OCI-LY3 (cell line): ENCODE results near the gene CARS1.

ENCODE experiments used
- H2AFZ ChIP-seq: fragments of 200-600, 300-600 bp; shearing (Covaris generic); 2 replicates; pipeline ENCODE4 v1.6.0; 2014; ENCODE audit warnings: antibody characterized with exemption, low read depth, low read length
- H3K27ac ChIP-seq: fragments of 200-600, 300-600 bp; sonication (generic); 2 replicates; pipeline ENCODE4 v1.5.1; 2014; ENCODE audit warnings: mild to moderate bottlenecking, low read length, moderate library complexity, mixed read lengths
- H3K27me3 ChIP-seq: fragments of 200-600, 300-600 bp; sonication (generic); 2 replicates; pipeline ENCODE4 v1.6.1; 2014; ENCODE audit warnings: low read depth, low read length, mixed read lengths
- H3K36me3 ChIP-seq: fragments of 200-600, 300-600 bp; sonication (generic); replicated peaks from 2 replicates; pipeline ENCODE3; 2014; ENCODE audit warnings: low read depth, low read length, mixed read lengths
- H3K4me1 ChIP-seq: fragments of 300-600, 200-600 bp; sonication (generic); 2 replicates; pipeline ENCODE4 v1.6.1; 2014; ENCODE audit warnings: low read length, mixed read lengths
- H3K4me2 ChIP-seq: fragments of 200-600, 300-600 bp; sonication (generic); 2 replicates; pipeline ENCODE4 v1.6.1; 2014; ENCODE audit warnings: low read length, mixed read lengths
- H3K4me3 ChIP-seq: fragments of 300-600, 200-600 bp; sonication (generic); 2 replicates; pipeline ENCODE4 v1.5.1; 2014; ENCODE audit warnings: antibody characterized with exemption, mild to moderate bottlenecking, low read length, moderate library complexity
- H3K79me2 ChIP-seq: fragments of 300-600, 200-600 bp; shearing (Covaris generic); 2 replicates; pipeline ENCODE4 v1.6.1; 2014; ENCODE audit warnings: mild to moderate bottlenecking, low read length, mixed read lengths
- H3K9ac ChIP-seq: fragments of 300-600, 200-600 bp; shearing (Covaris generic); 2 replicates; pipeline ENCODE4 v1.6.0; 2014; ENCODE audit warnings: mild to moderate bottlenecking, low read length, moderate library complexity
- H3K9me3 ChIP-seq: fragments of 200-600, 300-600 bp; shearing (Covaris generic); 2 replicates; pipeline ENCODE4 v1.6.1; 2014; ENCODE audit warnings: low read length, mixed read lengths; ENCODE audit not compliant: insufficient read depth
- H4K20me1 ChIP-seq: fragments of 200-600, 300-600 bp; sonication (generic); 2 replicates; pipeline ENCODE4 v1.6.1; 2016; ENCODE audit warnings: low read length, mixed read lengths; ENCODE audit not compliant: insufficient read depth
- CTCF ChIP-seq: fragments of 200-600, 300-600 bp; sonication (generic); IDR thresholded peaks from 2 replicates; pipeline ENCODE4 v1.5.1; 2014; ENCODE audit warnings: antibody characterized with exemption, low read length, low read depth
- EZH2phosphoT487 ChIP-seq: fragments of 200-600 bp; shearing (Covaris generic); IDR thresholded peaks from 2 replicates; pipeline ENCODE4 v1.6.1; 2018; ENCODE audit warnings: antibody characterized with exemption, mixed run types, low read depth

CARS1 gene

GRCh38 chr11:2996976-2997375 lies 60.2 kb downstream of the CARS1 start:
- H3K4me1 ChIP-seq: peaks cover 10% of the 10 kb centered on the region; the same call in 1 of the 2 replicates

GRCh38 chr11:2995893-2996554 lies 61.2 kb downstream of the CARS1 start:
- Histone ChIP-seq H2AFZ (no peak overlapping the region), H3K79me2 (peaks cover 17% of the 10 kb centered on the region), H3K36me3 (peaks cover 9% of the 10 kb centered on the region), H3K4me3 (no peak overlapping the region), H3K9me3 (no peaks in the 10 kb centered on the region), H3K27ac (no peak overlapping the region), H3K27me3 (no peaks in the 10 kb centered on the region), H3K9ac (no peak overlapping the region), H4K20me1 (no peaks in the 10 kb centered on the region), H3K4me2 (no peak overlapping the region), H3K4me1 (peaks cover 10% of the 10 kb centered on the region; the same call in 1 of the 2 replicates)
- TF ChIP-seq CTCF (no peak), EZH2phosphoT487 (no peak)

More at GRCh38 chr11:2996976-2997375, 60.2 kb downstream of the CARS1 start:
- Histone ChIP-seq H3K27ac (no peak overlapping the region), H3K4me2 (no peak overlapping the region), H3K9me3 (no peaks in the 10 kb centered on the region), H4K20me1 (no peaks in the 10 kb centered on the region), H3K36me3 (peaks cover 19% of the 10 kb centered on the region), H3K9ac (no peak overlapping the region), H3K4me3 (no peak overlapping the region), H3K79me2 (peaks cover 7% of the 10 kb centered on the region; the same call in 1 of the 2 replicates), H2AFZ (no peak overlapping the region), H3K27me3 (no peaks in the 10 kb centered on the region)
- no peak for TF ChIP-seq EZH2phosphoT487
- no peak for TF ChIP-seq CTCF

- Histone ChIP-seq H3K9ac (no peak overlapping the region), H3K4me1 (peaks cover 13% of the 10 kb centered on the region), H4K20me1 (peaks cover 5% of the 10 kb centered on the region), H3K4me2 (no peak overlapping the region), H3K27me3 (no peaks in the 10 kb centered on the region), H3K27ac (no peak overlapping the region), H3K36me3 (peaks cover 2% of the 10 kb centered on the region), H3K79me2 (peaks cover 26% of the 10 kb centered on the region), H3K4me3 (no peak overlapping the region), H2AFZ (no peak overlapping the region), H3K9me3 (no peaks in the 10 kb centered on the region)
- TF ChIP-seq EZH2phosphoT487: no peak
Measured at GRCh38 chr11:2995031-2995561, 62.1 kb downstream of the CARS1 start.

- Histone ChIP-seq H3K27me3 (no peaks in the 10 kb centered on the region), H4K20me1 (peaks cover 13% of the 10 kb centered on the region), H3K9ac (no peak overlapping the region), H3K4me1 (peaks cover 20% of the 10 kb centered on the region), H3K4me3 (no peak overlapping the region), H3K9me3 (no peaks in the 10 kb centered on the region), H3K27ac (no peak overlapping the region), H3K36me3 (no peaks in the 10 kb centered on the region), H3K79me2 (peaks cover 34% of the 10 kb centered on the region), H3K4me2 (no peak overlapping the region), H2AFZ (no peak overlapping the region)
- TF ChIP-seq CTCF (no peak), EZH2phosphoT487 (no peak)
Measured at GRCh38 chr11:2994336-2994730, 62.9 kb downstream of the CARS1 start.
